Mesothelial cell of epicardium (in vitro differentiated cells): ENCODE data around the gene MYH9. TPM values are rescaled to one million over a fixed set of nuclear protein-coding genes. Genes with fewer than 3 reads are reported as not detected.

ENCODE experiments used
- DNase-seq, 2 experiments: peaks; one replicate each; pipeline ENCODE4 v3.0.0; 2021; ENCODE audit warnings: low spot score in 2 of 2; ENCODE audit not compliant: unreplicated experiment in 2 of 2
- H3K27ac Mint-ChIP-seq: 2 replicates; pipeline ENCODE4 v1.8.0; 2021; ENCODE audit warnings: mixed read lengths
- H3K27me3 Mint-ChIP-seq: 2 replicates; pipeline ENCODE4 v1.8.0; 2021; ENCODE audit warnings: low read depth, mixed read lengths
- H3K36me3 Mint-ChIP-seq: 2 replicates; pipeline ENCODE4 v1.8.0; 2021; ENCODE audit warnings: mixed read lengths
- H3K4me1 Mint-ChIP-seq: 2 replicates; pipeline ENCODE4 v1.8.0; 2021; ENCODE audit warnings: mixed read lengths
- H3K4me3 Mint-ChIP-seq: 2 replicates; pipeline ENCODE4 v1.8.0; 2021; ENCODE audit warnings: mild to moderate bottlenecking, moderate library complexity, mixed read lengths
- H3K9me3 Mint-ChIP-seq: 2 replicates; pipeline ENCODE4 v1.8.0; 2021; ENCODE audit warnings: mixed read lengths
- CTCF ChIP-seq: fragments of 200-600 bp; sonication (generic); IDR thresholded peaks from one replicate; pipeline ENCODE4 v1.5.0; 2021; ENCODE audit warnings: antibody characterized with exemption; ENCODE audit not compliant: unreplicated experiment
- total RNA-seq: library from RNA; stranded (reverse); gene quantifications from 3 replicates; pipeline ENCODE4 v1.2.1, GENCODE V29; 2021

The MYH9 gene
- total RNA-seq, 1 donor from 2014 or later = 341 TPM

- no peak for TF ChIP-seq CTCF
- Mint-ChIP-seq H3K4me1 (peaks cover 11% of the 10 kb centered on the region), H3K27me3 (no peaks in the 10 kb centered on the region), H3K36me3 (peaks cover 12% of the 10 kb centered on the region), H3K9me3 (peaks cover 39% of the 10 kb centered on the region), H3K4me3 (no peak overlapping the region), H3K27ac (no peak overlapping the region)
- DNase-seq = no peak
These were observed 141.0 kb downstream of the MYH9 start for GRCh38 chr22:36246718-36247117.

- peaks cover 6% of the 10 kb centered on the region for H3K4me1 Mint-ChIP-seq
- H3K36me3 Mint-ChIP-seq = peaks cover 12% of the 10 kb centered on the region
- H3K27ac Mint-ChIP-seq = no peak overlapping the region
- no peak overlapping the region for H3K4me3 Mint-ChIP-seq
- TF ChIP-seq CTCF = no peak
- no peaks in the 10 kb centered on the region for H3K27me3 Mint-ChIP-seq
- DNase-seq = no peak
- H3K9me3 Mint-ChIP-seq = peaks cover 39% of the 10 kb centered on the region
These were observed 141.9 kb downstream of the MYH9 start for GRCh38 chr22:36245805-36246356.

GRCh38 chr22:36244522-36245391 is 143.0 kb downstream of the MYH9 start:
- Mint-ChIP-seq H3K27me3 (no peaks in the 10 kb centered on the region), H3K27ac (no peak overlapping the region), H3K4me3 (no peak overlapping the region), H3K4me1 (peaks cover 9% of the 10 kb centered on the region), H3K9me3 (peaks cover 35% of the 10 kb centered on the region), H3K36me3 (peaks cover 12% of the 10 kb centered on the region)
- no peak for DNase-seq
- TF ChIP-seq CTCF = no peak

GRCh38 chr22:36243986-36244385 is 143.8 kb downstream of the MYH9 start:
- TF ChIP-seq CTCF = no peak
- no peak for DNase-seq
- Mint-ChIP-seq H3K4me3 (no peak overlapping the region), H3K27me3 (no peaks in the 10 kb centered on the region), H3K36me3 (peaks cover 9% of the 10 kb centered on the region), H3K9me3 (peaks cover 31% of the 10 kb centered on the region), H3K27ac (no peak overlapping the region), H3K4me1 (peaks cover 17% of the 10 kb centered on the region)

GRCh38 chr22:36239401-36240171 is 148.2 kb downstream of the MYH9 start, which contains the start of gene APOL2:
Gene APOL2, minus strand, starts transcription at chr22:36239527. Its CDS starts 6,365 bp downstream, at chr22:36233162.
- H3K27me3 Mint-ChIP-seq = no peaks in the 10 kb centered on the region
- peak; percentile 72 to 82 for DNase-seq
- H3K9me3 Mint-ChIP-seq = peaks cover 27% of the 10 kb centered on the region
- peak within 1 kb of the TSS; percentile 100 for H3K27ac Mint-ChIP-seq
- peaks cover 52% of the 10 kb centered on the region for H3K4me1 Mint-ChIP-seq
- TF ChIP-seq CTCF = no peak
- peak within 1 kb of the TSS; percentile 94 for H3K4me3 Mint-ChIP-seq
- H3K36me3 Mint-ChIP-seq = peaks cover 16% of the 10 kb centered on the region
